GM18868 (cell line): ENCODE data around the gene FN3KRP.
A peak's percentile ranks its signal among the peaks of the same experiment; 100 is the strongest.

Experiments
- ATAC-seq: cut with Tn5 transposase; IDR thresholded peaks from one replicate; pipeline ENCODE4 v1.9.1; 2021; ENCODE audit warnings: mild to moderate bottlenecking, moderate library complexity; ENCODE audit not compliant: unreplicated experiment

The FN3KRP gene

GRCh38 chr17:82687375-82687861 is 29.1 kb upstream of the FN3KRP start:
- no peak for ATAC-seq

GRCh38 chr17:82687871-82688270 is 28.6 kb upstream of the FN3KRP start:
- ATAC-seq: no peak

- ATAC-seq: no peak
Measured at GRCh38 chr17:82689077-82689476, 27.4 kb upstream of the FN3KRP start.

GRCh38 chr17:82690786-82691489 is 25.6 kb upstream of the FN3KRP start:
- no peak for ATAC-seq

GRCh38 chr17:82691714-82692113 is 24.8 kb upstream of the FN3KRP start:
- no peak for ATAC-seq

- ATAC-seq: no peak
Measured at GRCh38 chr17:82692268-82692667, 24.2 kb upstream of the FN3KRP start.

- ATAC-seq: no peak
Measured at GRCh38 chr17:82693168-82693867, 23.2 kb upstream of the FN3KRP start.

- ATAC-seq: no peak
Measured at GRCh38 chr17:82694647-82695046, 21.9 kb upstream of the FN3KRP start.

- no peak for ATAC-seq
Measured at GRCh38 chr17:82696259-82696658, 20.2 kb upstream of the FN3KRP start.

- no peak for ATAC-seq
Measured at GRCh38 chr17:82696916-82697807, 19.3 kb upstream of the FN3KRP start.

- no peak for ATAC-seq
Measured at GRCh38 chr17:82697808-82698064, 18.8 kb upstream of the FN3KRP start.

- peak; percentile 98 for ATAC-seq
Measured at GRCh38 chr17:82698065-82698973, 18.2 kb upstream of the FN3KRP start, which contains the start of gene RAB40B. Gene RAB40B, minus strand, starts transcription at chr17:82698698. Its CDS starts 102 bp downstream, at chr17:82698596.

- no peak for ATAC-seq
Measured at GRCh38 chr17:82698974-82699442, 17.5 kb upstream of the FN3KRP start.

GRCh38 chr17:82699551-82699950 is 17.0 kb upstream of the FN3KRP start:
- ATAC-seq: no peak

- ATAC-seq: no peak
Measured at GRCh38 chr17:82702231-82702927, 14.1 kb upstream of the FN3KRP start.

GRCh38 chr17:82703036-82703745 is 13.3 kb upstream of the FN3KRP start:
- ATAC-seq: no peak

- no peak for ATAC-seq
Measured at GRCh38 chr17:82703935-82704865, 12.3 kb upstream of the FN3KRP start.

- ATAC-seq: no peak
Measured at GRCh38 chr17:82704886-82705285, 11.6 kb upstream of the FN3KRP start.
